Astrocyte of the cerebellum (primary cell): ENCODE results near the gene MSI2.

Source experiments
- DNase-seq: peaks from one replicate; pipeline ENCODE4 v3.0.0-alpha.2; 2011; ENCODE audit warnings: low read depth
- H3K4me3 ChIP-seq: 2 replicates; pipeline ENCODE4 v1.5.1; 2011; ENCODE audit warnings: mild to moderate bottlenecking, low read depth, low read length, moderate library complexity
- CTCF ChIP-seq: IDR thresholded peaks from 2 replicates; pipeline ENCODE4 v1.5.1; 2012; ENCODE audit warnings: low read length, low read depth, moderate library complexity, mild to moderate bottlenecking; ENCODE audit errors: missing control alignments
- in situ Hi-C: cut with HindIII; loops from 2 replicates; pipeline ENCODE4 v1.10.0; 2017; ENCODE audit warnings: low sequenced_read_pairs

MSI2 gene

GRCh38 chr17:57315061-57316015, 59.0 kb downstream of the MSI2 start:
- in situ Hi-C loops: loop anchor here (5.0 kb wide), 1 partner anchor 37 kb away; no protein-coding TSS in a partner anchor
- TF ChIP-seq CTCF: no peak
- no peak for DNase-seq
- H3K4me3 ChIP-seq: no peak overlapping the region

GRCh38 chr17:57316361-57316760, 60.0 kb downstream of the MSI2 start:
- in situ Hi-C loops: loop anchor here (5.0 kb wide), 1 partner anchor 36 kb away; no protein-coding TSS in a partner anchor
- DNase-seq: no peak
- no peak overlapping the region for H3K4me3 ChIP-seq
- no peak for TF ChIP-seq CTCF

GRCh38 chr17:57317079-57317478, 60.8 kb downstream of the MSI2 start:
- in situ Hi-C loops: loop anchor here (5.0 kb wide), 1 partner anchor 35 kb away; no protein-coding TSS in a partner anchor
- TF ChIP-seq CTCF: no peak
- no peak for DNase-seq
- H3K4me3 ChIP-seq: no peak overlapping the region

- in situ Hi-C loops: loop anchor here (5.0 kb wide), 1 partner anchor 33 kb away; no protein-coding TSS in a partner anchor
- no peak overlapping the region for H3K4me3 ChIP-seq
- DNase-seq: no peak
- TF ChIP-seq CTCF: no peak
Measured at GRCh38 chr17:57318913-57319312, 62.6 kb downstream of the MSI2 start.

- in situ Hi-C loops: loop anchor here (5.0 kb wide), 1 partner anchor 32 kb away; no protein-coding TSS in a partner anchor
- H3K4me3 ChIP-seq: no peak overlapping the region
- DNase-seq: no peak
- no peak for TF ChIP-seq CTCF
Measured at GRCh38 chr17:57319806-57320205, 63.5 kb downstream of the MSI2 start.

GRCh38 chr17:57323391-57323790, 67.1 kb downstream of the MSI2 start:
- H3K4me3 ChIP-seq: no peak overlapping the region
- in situ Hi-C loops: no loop called here
- no peak for TF ChIP-seq CTCF
- DNase-seq: no peak
